Middle frontal gyrus (tissue), 1 donor: ENCODE results near the gene STK33.

ENCODE experiments used
- DNase-seq: peaks from one replicate; pipeline ENCODE4 v3.0.0-alpha.2; 2015; ENCODE audit warnings: low spot score; ENCODE audit errors: extremely low spot score

Gene STK33

GRCh38 chr11:8429483-8429882, 164.5 kb downstream of the STK33 start:
- DNase-seq: no peak

DNA sequence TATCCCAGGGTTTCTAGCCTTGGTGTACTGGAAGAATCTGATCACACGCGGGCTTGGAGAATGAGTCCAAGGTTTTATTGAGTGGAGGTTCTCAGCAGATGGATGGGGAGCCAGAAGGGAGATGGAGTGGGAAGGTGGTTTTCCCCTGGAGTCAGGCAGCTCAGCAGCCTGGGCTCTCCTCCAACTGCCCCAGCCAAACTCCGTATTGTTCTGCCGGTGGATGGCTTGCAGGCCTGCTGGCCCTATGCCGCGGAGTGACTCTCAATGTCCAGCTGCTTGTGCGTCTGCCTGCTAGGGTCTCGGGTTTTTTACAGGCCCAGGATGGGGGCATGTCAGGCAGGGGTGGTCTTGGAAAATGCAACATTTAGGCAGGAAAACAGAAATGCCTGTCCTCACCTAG, 168.0 kb downstream of the STK33 start:
- no peak for DNase-seq

DNA sequence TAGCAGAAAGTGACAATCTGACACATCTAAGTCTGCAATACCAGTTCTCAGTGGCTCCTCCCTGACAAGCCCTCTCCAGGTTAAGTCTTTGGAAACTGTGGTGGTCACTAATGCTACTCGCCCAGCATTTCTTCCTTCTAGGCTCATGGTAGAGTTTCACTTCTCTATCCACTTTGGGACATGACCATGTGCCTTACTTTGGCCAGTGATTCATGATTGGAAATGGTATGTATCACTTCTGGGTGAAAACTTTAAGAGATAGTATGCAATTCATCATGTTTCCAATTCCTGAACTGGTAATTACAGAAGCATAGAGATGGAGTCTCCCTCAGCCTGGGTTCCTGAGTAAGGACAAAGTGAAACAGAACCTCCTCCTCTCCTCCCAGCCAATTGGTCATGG, 178.8 kb downstream of the STK33 start:
- no peak for DNase-seq

DNA sequence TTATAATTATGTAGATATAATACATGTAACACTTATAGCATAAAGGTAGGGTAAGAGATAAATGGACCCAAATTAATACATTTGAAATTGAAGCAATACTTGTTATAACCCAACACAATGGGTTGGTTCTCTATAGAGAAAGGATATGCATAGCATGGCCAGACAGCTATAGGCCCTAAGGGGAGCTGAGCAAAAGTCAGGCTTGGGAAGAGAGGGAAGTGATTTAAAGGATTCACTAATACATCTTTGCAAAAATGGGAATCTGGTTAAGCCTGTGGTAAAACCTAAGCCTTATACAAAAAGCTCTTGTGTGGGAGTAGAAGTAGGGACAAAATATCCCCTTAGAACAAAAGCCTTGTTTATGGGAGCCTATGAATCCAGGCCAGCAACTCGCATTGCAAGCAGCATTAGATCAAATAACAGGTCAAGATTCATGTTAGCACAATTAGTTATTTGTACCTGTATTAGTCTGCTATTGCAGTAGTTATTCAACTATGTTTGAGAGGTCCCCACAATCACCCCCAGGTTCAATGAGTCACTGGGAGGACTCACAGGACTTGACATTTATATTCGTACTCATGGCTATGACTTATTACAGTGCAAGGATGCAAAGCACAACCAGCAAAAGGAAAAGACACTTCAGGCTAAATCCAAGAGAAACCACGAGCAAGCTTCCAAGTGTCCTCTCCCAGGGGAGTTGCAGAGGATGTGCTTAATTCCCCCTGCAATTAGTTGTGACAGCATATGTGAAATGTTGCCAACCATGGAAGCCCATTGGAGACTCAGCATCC, 185.7 kb downstream of the STK33 start:
- DNase-seq: no peak

DNA sequence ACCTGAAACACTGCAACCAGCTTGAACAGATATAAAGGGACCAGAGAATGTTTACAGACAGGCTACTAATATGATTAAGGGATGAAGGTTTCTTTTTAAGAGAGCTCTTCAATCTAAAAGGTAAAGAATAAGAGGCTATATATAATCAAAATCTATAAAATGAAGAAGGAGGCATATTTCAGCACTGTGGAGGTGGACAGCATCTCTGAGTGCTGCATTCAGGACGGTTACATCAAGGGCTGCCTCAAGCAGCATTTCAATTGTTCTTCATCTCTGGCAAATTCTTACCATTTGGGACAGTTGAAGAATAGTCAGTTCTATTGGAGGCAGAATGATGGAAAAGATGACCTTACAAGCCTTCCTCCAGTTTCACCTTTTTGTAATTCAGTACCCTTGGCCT, 190.7 kb downstream of the STK33 start:
- no peak for DNase-seq

- no peak for DNase-seq
Observed at GRCh38 chr11:8392886-8393285, 201.1 kb downstream of the STK33 start.

DNA sequence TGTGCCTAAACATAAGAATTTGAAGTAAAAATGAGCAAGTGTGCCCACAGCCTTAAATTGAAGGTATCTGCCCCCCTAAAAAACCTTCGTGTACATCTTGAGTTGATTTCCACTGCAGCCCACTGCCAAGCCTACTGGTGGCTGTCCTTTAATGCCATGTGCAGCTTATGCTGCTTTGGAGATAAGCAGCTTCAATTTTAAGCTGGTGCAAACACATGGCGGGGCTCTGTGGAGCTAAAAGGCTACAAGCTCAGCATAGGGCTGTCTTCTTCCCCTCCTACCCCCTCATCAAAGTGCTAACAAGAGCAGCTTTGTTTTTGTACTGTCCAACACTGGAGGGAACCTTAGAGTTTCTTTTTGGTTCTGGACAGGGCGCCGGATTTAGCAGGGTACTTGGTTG, 201.9 kb downstream of the STK33 start:
- no peak for DNase-seq

GRCh38 chr11:8390851-8391612, 203.0 kb downstream of the STK33 start:
- no peak for DNase-seq

GRCh38 chr11:8389029-8389996, 204.7 kb downstream of the STK33 start:
- no peak for DNase-seq

DNA sequence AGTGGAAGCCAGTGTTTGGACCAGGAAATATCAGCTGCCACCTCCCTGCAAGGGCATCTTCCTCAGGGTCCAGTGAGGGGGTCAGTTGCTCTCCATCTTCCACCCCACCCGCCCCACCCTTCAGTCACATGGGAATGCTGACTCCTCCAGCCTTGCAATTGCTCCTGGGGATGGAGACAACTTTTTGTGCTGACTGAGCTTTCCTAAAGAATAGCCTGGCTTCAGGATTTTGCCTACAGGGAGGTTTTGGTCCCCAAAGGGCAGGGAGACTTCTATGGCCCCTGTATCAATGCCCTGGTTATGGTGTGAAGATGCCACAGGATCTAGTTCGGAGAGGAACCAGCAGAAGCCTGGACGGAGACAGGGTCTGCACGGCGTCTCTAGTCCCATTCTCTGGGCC, 206.3 kb downstream of the STK33 start:
- no peak for DNase-seq

- no peak for DNase-seq
Observed at GRCh38 chr11:8387141-8387540, 206.9 kb downstream of the STK33 start.

- DNase-seq: no peak
Observed at GRCh38 chr11:8386134-8386864, 207.7 kb downstream of the STK33 start.

DNA sequence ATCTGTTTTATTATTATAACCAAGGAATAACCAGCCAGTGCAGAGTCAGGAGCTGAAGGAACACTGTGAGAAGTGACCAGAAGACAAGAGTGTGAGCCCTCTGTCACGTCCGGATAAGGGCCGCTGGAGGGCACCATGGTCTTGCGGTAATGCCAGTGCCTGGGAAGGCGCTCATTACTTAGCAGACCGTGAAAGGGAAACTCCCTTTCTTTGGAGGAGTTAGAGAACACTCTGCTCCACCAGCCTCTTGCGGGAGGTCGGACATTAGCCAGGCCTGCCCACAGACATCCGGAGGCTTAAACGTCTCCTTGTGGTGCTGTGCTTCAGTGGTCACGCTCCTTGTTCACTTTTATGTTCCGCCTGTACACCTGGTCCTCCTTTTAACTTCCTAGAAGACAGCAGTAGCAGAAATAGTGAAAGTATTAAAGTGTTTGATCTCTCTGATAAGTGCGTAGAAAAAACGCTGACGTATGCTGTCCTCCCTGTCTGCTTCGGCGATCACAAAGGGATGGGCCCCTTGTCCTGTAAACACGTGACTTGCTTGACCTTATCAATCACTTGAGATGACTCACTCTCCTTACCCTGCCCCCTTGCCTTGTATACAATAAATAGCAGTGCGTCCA, 209.7 kb downstream of the STK33 start:
- no peak for DNase-seq

DNA sequence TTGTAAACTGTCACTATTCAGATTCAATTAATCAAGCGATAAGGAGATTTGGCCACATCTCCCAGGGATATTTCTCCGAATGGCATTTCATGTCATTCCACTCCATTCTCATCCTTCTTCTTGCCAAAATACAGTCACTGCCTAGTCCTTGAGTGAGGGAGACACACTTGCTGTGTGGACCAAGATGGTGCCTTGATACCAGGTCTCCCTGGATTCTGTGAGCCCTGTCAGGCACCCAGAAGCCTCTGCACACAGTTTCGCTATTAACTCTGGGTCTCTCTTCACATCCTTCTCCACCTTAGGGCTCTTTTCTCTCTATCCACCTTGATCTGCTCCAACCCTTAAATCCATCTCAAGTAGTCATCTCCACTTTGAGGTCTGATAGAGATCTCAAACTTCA, 210.4 kb downstream of the STK33 start:
- no peak for DNase-seq

DNA sequence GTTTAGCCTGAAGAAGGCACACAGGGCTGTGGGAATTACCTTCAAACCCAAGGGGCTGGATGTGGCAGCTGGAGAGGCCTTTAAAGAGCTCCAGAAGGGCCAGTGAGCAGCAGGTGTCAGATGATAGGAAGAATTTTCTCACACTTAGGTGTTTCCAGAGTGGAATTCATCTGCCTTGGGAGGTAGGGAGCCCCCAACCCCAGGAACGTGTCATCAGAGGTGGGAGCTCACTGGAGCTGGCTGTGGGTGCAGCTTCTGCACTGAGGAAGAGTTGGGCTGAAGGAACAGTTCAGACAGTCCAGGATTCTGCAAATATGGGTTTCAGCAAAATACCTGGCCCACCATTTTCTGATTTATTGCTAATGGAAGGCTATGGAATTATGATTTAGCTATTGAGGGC, 210.8 kb downstream of the STK33 start:
- no peak for DNase-seq

DNA sequence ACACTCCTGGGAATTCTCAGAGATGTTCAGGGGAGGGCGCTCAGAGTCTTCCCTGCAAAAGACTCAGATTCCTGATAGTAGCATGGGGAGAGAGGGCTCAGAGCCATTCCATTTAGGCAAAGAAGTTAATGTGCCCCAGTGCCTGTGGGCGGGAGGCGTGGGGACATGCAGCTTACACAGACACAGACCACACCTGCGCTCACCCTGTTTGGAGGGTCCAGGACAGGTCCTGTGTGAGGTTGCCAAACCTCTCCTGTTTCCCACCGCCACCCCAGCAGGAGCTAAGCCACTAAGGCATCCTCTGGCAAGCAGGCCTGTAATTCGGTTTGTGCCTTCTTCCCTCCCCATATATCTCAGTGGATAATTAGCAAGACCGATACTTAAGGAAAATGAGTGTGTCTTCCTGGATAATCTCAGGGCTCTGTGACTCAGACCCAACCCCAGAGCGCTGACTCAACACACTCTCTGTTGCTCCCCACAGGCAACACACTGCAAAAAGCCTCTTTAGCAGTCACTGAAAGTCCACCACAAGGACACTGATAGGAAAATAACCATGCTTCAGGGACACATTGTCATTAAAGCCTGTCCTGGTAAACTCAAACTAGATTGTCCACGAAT, 211.5 kb downstream of the STK33 start:
- DNase-seq: no peak

- no peak for DNase-seq
Observed at GRCh38 chr11:8381871-8382396, 212.1 kb downstream of the STK33 start.

GRCh38 chr11:8381343-8381742, 212.7 kb downstream of the STK33 start:
- DNase-seq: no peak

GRCh38 chr11:8375932-8376331, 218.1 kb downstream of the STK33 start:
- DNase-seq: no peak

DNA sequence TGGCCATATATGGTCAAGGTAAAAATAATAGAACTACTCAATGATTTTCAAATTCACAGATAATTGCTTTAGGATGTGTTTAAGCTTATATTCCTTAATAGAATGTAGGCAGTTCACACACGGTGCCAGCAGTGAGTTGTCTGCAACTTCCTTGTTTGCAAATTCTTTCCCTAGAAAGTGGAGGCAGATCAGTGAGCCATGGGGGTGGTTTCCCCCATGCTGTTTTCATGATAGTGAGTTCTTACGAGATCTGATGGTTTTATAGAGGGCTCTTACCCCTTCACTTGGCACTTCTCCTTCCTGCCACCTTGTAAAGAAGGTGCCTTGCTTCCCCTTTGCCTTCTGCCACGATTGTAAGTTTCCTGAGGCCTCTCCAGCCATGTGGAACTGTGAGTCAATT, 218.6 kb downstream of the STK33 start:
- no peak for DNase-seq
